Uterus (tissue), 4 donors: ENCODE data around the gene RALGPS1. TPM values are rescaled to one million over a fixed set of nuclear protein-coding genes. Genes with fewer than 3 reads are reported as not detected.

ENCODE experiments used
- DNase-seq, 2 donors: peaks; one replicate each; pipeline ENCODE4 v3.0.0-alpha.2; 2019 to 2020
- H3K27ac ChIP-seq, 2 donors: fragments of 200-600 bp; sonication (generic); 1 replicate in 1 of 2; 2 replicates in 1 of 2; pipeline ENCODE4 v1.5.1; 2016 to 2018
- H3K27me3 ChIP-seq, 2 donors: fragments of 200-600 bp; sonication (generic); one replicate each; pipeline ENCODE4 v1.5.1; 2018 to 2019; ENCODE audit warnings: control low read depth in 1 of 2
- H3K36me3 ChIP-seq, 2 donors: fragments of 200-600 bp; sonication (generic); one replicate each; pipeline ENCODE4 v1.5.1; 2019; ENCODE audit warnings: control low read depth in 1 of 2
- H3K4me1 ChIP-seq, 2 donors: fragments of 200-600 bp; sonication (generic); one replicate each; pipeline ENCODE4 v1.5.1; 2018 to 2019; ENCODE audit warnings: control low read depth in 1 of 2
- H3K4me3 ChIP-seq, 2 donors: fragments of 200-600 bp; sonication (generic); 1 replicate in 1 of 2; 2 replicates in 1 of 2; pipeline ENCODE4 v1.5.1; 2018 to 2019; ENCODE audit warnings: mild to moderate bottlenecking in 1 of 2
- H3K9me3 ChIP-seq, 2 donors: fragments of 200-600 bp; sonication (generic); one replicate each; pipeline ENCODE4 v1.5.1; 2019; ENCODE audit warnings: control low read depth in 1 of 2
- CTCF ChIP-seq, 4 experiments: fragments of 200-600 bp in 2 of 4; fragments of 450-650 bp in 2 of 4; sonication (generic) in 2 of 4; IDR thresholded peaks; one replicate each; pipeline ENCODE4 v1.5.1; 2016 to 2019; ENCODE audit warnings: antibody characterized with exemption in 4 of 4, mild to moderate bottlenecking in 2 of 4, moderate library complexity in 1 of 4
- POLR2A ChIP-seq, 2 donors: fragments of 450-650 bp; IDR thresholded peaks; one replicate each; pipeline ENCODE4 v1.6.1; 2016; ENCODE audit warnings: antibody characterized with exemption in 2 of 2, mild to moderate bottlenecking in 1 of 2, moderate library complexity in 1 of 2
- intact Hi-C: fragments of 100-400 bp; cut with DNase I; formaldehyde crosslinking; loops from one replicate; pipeline ENCODE4 v1.15.1; 2023; ENCODE audit warnings: low total_unique reads
- total RNA-seq, 4 donors: library from RNA; depleted of rRNA in 3 of 4; stranded (reverse); fragments of >200 nt in 3 of 4; gene quantifications; one replicate each; pipeline versions ENCODE4 v1.1.0 to v1.2.4, GENCODE V29; 2014 to 2023
- donor health status: DM: yes; HTN: yes; CAD: no.

The RALGPS1 gene
- total RNA-seq, 4 donors from 2014 or later, result 8.5 to 16.7 (median 14.5) TPM

GRCh38 chr9:127224883-127225739 is 310.5 kb downstream of the RALGPS1 start:
- H3K27me3 ChIP-seq, result no peaks in the 10 kb centered on the region
- H3K36me3 ChIP-seq, result no peaks in the 10 kb centered on the region
- H3K4me3 ChIP-seq, result peak overlapping the region; percentile 53 to 77
- TF ChIP-seq CTCF (IDR thresholded peaks at IDR 0.05) (peak in 2 of 4 experiments; percentile 10 to 17), POLR2A (IDR thresholded peaks at IDR 0.05) (peak; percentile 34 to 45)
- no peaks in the 10 kb centered on the region for H3K9me3 ChIP-seq
- peak; percentile 97 to 98 for DNase-seq
- intact Hi-C loops, result no loop called here
- H3K27ac ChIP-seq, result peak overlapping the region; percentile 61 to 95
- peaks cover 0 to 7% of the 10 kb centered on the region in 2 donors for H3K4me1 ChIP-seq

- no peak for TF ChIP-seq CTCF (IDR thresholded peaks at IDR 0.05)
- intact Hi-C loops, result no loop called here
- H3K9me3 ChIP-seq, result no peaks in the 10 kb centered on the region
- DNase-seq, result peak in 1 of 2 donors; percentile 40
- peaks cover 0 to 7% of the 10 kb centered on the region in 2 donors for H3K4me1 ChIP-seq
- H3K27ac ChIP-seq, result peak overlapping the region; percentile 61 to 82
- H3K36me3 ChIP-seq, result no peaks in the 10 kb centered on the region
- H3K27me3 ChIP-seq, result no peaks in the 10 kb centered on the region
- peak overlapping the region; percentile 53 to 77 for H3K4me3 ChIP-seq
Measured at GRCh38 chr9:127225801-127226625, 311.4 kb downstream of the RALGPS1 start.

GRCh38 chr9:127229691-127230417 is 315.3 kb downstream of the RALGPS1 start:
- Histone ChIP-seq H3K4me1 (peaks cover 7 to 11% of the 10 kb centered on the region in 2 donors), H3K36me3 (no peaks in the 10 kb centered on the region), H3K27ac (no peak overlapping the region), H3K9me3 (no peaks in the 10 kb centered on the region), H3K27me3 (no peaks in the 10 kb centered on the region), H3K4me3 (no peak overlapping the region)
- DNase-seq, result no peak
- TF ChIP-seq CTCF (IDR thresholded peaks at IDR 0.05) (no peak), POLR2A (IDR thresholded peaks at IDR 0.05) (no peak)
- intact Hi-C loops, result no loop called here

GRCh38 chr9:127231666-127232065 is 317.1 kb downstream of the RALGPS1 start:
- H3K27ac ChIP-seq, result no peak overlapping the region
- H3K36me3 ChIP-seq, result no peaks in the 10 kb centered on the region
- no peaks in the 10 kb centered on the region for H3K9me3 ChIP-seq
- DNase-seq, result no peak
- H3K4me1 ChIP-seq, result peaks cover 0 to 11% of the 10 kb centered on the region in 2 donors
- TF ChIP-seq CTCF (IDR thresholded peaks at IDR 0.05) (no peak), POLR2A (IDR thresholded peaks at IDR 0.05) (no peak)
- intact Hi-C loops, result no loop called here
- no peak overlapping the region for H3K4me3 ChIP-seq
- H3K27me3 ChIP-seq, result no peaks in the 10 kb centered on the region
